NK-92 (cell line): ENCODE data around the gene CCNA2.

Experiments used
- DNase-seq: peaks from one replicate; lab custom pipeline; 2025; ENCODE audit not compliant: unreplicated experiment; lab: John Stamatoyannopoulos, UW

The CCNA2 gene

DNA sequence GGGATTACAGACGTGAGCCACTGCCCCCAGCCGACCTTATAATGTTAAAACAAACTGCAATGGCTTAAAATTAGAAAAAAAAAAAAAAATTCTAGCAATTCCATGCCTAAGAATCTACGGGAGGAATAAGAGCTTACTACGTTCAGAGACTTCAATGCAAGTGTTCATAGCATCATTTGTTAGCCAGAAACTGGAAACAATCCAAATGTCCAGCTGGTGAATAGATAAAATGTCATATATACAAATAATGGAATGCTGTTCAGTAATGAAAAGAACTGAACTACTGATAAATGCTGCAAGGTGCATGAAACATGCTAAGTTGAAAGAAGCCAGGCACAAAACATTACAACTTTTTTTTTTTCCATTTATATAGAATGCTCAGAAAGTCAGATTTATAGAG is 17.3 kb downstream of the CCNA2 start:
- no peak for DNase-seq

DNA sequence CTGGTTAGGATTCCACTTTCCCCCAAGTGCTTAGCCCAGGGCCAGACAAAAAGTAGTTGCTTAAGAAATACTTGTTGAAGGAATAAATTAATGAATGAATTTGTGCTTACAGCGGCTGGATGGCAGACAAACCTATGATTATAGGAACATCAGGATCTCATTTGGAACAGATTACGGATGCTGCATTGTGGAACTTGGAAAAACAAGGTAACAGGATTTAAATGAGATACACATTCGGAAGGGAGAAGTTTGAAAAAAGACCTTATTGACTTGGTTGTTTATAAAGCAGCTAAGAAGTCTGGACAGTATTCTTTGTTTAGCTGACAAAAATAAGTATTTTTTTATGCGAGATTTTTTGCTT is 22.0 kb downstream of the CCNA2 start:
- no peak for DNase-seq

DNA sequence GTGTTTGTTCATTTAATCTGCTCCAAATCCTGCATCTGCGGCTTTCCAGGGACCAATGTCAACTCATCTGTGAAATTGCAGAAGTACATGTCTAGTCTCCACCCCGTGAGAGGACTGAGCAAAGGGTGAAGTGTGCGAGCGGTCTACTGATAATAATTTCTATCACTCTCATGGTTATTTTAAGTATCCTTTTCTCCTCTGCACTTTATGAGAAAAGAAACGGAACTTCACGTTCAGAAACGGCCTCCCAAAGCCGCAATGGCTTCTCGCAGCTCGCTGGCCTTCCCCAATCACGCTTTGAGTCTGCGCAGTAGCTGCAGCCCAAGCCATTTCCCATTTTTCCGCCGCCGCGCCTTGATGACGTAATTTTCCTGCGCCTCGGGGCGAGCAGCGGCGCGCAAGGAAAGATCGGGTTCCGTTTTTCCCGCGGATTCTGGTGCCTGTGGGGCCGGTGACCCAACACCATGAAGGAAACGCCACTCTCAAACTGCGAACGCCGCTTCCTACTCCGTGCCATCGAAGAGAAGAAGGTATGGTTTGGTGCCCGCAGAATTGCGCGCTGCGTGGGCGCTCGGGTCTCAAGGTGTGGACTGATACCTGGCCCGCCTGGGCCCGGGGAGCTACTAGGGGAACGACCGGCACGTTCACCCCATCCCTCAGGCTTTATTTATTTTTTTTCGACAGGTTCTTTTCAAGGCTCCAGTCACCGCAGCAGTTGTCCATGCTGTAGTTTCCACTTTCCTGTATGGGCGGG is 22.5 kb downstream of the CCNA2 start, which contains the start of gene EXOSC9:
Gene EXOSC9 (plus strand): TSS at position 363 of the 754 bp plus-strand sequence. CDS start 102 bp downstream, at position 465.
- peak; percentile 56 for DNase-seq

DNA sequence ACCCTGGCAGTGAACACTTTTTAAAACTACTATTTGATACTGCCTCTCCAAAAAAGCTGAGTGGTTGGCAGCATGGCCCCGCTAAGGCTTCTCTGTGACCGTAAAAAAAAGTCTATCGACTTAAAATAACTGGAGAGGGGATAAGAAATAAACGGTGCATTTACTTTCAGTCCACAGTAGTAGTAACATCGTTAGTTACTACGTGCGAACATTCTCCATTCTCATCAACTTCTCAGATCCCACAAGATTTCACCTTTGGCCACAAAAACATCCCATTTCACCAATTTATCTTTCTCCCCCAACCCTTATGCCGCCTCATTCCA is 23.1 kb downstream of the CCNA2 start:
- DNase-seq = no peak

DNA sequence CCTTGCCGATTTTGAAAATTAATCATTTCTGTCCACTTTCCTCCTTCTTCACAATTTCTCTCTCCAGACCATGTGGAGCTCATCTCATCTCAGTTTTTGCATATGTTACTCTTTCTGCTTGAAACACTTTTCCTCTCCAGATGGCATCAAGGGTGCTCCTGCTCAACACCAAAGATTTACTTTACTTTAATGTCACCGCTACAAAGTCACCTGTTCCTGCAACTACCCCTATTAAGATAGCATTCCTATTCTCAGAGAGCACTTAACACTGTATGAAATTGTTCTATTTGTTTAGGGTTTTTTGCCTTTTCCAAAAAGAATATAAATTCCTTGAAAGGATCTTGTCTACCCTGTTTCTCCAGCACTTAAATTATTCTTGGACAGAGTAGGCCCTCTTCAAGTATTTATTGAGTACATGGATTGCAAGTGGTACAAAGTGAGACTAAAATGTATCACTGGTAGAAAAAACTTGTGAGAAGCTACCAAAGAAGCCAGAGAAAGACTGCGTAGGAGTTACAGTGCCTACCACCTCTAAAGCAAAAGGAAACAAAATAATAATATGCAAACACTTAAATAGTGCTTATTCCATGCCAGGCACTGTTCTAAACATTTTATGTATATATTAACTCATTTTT is 23.7 kb downstream of the CCNA2 start:
- no peak for DNase-seq

DNA sequence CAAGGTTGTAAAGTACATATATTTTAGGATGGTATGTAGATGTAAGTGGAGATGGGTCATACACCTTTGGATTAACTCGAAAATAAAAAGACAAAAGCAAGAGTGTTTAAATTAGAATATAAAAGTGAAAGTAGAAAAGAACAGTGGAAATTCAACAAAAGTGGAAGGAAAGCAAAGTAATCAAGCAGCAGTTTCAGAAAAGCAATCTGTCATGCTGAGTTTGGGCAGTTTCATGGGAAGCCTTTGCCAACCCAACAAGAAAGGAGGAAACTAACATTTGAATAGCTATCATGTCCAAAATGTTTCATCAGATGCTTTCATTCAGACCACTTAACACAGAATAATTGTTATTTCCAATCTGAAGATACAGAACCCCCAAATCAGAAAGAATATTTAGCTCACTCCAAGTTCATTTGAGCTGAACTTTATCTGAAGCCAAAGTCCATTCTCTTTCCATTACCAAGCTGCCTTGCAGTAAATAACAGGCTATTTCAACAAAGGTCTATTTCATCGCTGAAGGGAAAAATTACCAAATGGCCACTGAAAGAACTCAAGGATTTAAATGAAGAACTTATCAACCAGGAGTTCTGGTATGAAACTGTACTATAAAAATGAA is 24.4 kb downstream of the CCNA2 start:
- DNase-seq = no peak

DNA sequence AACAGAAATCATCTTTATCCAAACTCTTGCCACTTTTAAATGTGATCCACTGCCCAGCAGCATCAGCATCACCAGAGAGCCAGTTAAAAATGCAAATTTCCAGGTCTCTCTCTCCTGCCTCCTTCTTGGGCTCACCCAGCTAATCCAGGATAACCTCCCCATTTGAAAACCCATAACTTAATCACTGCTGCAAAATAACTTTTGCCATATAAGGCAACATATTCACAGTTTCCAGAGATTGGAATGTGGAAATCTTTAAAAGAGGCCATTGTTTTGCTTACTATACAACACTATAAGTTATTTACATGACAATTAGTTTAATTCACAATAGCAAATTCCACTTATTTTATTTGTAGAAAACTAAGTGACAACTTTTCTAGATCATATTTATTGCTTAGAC is 27.4 kb downstream of the CCNA2 start:
- DNase-seq = no peak

DNA sequence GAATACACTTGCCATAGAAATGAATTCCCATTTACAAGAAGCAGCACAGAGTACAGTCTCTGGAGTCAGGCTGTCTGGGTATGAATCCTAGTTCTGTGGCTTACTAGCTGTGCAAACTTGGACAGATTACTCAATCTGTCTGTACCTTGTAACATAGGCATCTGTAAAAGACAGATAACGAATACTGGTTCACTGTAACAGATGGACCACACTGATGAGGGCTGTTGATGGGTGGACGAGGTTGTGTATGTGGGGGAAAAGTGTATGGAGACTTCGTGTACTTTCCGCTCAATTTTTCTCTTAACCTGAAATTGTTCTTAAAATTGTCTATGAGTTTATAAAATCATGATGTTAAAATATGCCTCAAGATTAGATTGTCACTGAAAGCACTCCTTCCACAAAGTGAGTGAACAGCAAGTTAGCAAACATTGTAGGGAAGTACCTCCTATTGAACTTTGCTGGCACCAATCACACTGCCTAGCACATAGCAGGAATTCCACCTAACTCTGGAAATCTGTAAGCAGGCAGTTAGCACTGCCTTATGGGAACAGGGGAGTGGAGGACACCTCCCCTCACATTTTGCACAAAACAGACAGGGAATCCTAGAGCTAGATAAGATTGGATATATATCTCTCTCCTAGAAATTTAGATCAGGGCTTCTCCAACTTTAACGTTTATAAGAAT is 29.0 kb downstream of the CCNA2 start:
- DNase-seq = no peak

DNA sequence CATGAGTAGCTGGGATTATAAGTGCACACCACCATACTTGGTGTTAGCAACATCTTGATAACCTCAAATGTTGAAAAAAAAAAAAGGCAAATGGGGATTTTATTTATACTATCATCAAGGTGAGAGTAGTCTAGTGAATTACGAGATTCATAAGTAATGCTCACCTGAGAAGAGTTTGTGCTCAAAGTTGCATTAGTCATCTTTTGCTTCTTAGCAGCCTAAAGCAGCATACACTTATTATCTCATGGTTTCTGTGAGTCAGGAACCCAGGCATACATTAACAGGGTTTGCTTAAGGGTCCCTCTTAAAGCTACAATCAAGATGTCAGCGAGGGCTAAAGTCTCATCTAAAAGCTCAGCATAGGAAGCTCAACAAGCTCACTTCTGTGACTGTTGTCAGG is 30.7 kb downstream of the CCNA2 start:
- DNase-seq = no peak

DNA sequence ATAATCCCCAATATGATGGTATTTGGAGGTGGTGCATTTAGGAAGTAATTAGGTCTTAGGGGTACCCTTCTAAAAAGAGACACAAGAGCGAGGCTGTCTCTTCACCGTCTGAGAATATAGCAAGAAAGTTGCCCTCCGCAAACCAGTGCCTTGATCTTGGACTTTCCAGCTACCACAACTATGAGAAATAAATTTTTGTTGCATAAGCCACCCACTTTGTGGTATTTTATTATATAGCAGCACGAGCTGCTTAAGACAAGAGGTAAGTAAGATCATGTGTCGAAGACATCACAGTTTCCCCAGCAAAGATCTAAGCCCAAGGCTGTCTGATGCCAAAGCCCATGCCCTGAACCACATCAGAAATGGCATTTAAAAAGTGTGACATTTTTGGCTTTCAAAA is 32.2 kb downstream of the CCNA2 start:
- DNase-seq = no peak

DNA sequence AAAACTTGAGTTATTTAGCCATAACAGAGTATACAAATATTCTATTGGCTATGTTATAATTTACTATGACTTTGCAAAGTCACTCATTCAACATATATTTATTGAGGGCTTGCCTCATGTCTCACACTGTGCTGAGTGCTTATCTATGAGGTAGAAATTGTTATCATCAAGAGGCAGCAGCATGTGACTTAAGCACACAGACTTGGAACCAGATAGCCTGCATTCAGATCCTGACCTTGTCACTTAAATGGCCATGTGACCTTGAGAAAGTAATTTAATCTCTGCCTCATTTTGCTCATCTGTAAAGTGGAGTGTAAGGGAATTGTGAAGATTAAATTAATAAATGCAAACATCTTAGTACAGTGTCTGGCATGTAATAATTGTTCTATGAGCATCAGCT is 32.7 kb downstream of the CCNA2 start:
- no peak for DNase-seq

DNA sequence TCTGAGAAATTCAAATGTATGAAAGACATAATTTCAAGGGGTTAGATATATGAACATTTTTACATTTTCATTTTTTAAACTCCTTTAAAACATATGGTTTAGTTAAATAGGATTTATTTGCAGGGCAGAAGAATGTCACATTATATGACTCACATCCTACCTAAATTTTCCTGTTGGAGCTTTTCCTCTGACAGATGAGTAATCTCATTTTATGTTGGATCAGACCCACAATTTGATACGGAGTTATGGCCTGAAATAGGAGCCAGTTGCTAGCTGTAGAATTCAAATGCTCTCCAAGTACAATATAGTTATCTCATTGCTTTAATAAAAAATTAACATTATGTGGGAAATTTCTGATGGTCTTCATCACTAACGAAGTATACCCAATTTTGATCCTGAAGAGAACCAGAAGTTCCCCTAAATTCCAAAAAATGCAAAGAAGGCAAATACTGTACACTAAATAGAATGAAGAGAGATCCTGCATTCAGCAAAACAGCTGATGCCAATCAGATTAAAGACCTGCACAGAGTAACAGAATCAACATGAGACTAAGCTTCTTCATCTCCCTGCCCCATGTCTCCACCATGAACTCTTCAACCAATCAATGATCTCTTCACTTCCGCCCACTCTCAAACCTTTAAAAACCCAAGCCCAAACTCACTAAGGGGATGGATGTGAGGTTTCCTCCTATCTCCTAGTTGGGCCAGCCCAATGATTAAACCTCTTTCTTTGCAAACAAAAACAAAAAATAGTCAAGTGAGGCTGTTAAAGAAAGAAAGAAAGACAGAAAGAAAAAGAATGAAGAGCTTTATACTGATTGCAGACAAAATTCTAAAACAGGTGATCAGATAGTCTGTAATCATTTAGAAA is 33.5 kb downstream of the CCNA2 start:
- DNase-seq = no peak

DNA sequence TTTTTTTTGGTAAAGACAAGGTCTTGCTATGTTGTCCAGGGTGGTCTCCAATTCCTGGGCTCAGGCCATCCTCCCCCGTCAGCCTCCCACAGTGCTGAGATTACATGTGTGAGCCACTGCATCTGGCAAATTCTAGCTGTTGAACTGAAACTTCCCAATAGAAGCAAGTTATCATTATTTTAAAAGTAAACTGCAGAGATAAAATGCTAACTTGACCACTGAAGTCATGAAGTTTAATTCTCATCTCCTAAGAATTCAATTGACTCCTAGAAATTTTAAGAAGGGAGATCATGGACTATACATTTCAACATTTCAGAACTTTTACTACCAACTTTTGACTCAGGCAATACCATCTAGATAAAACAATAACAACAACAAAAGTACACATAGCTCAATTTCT is 34.2 kb downstream of the CCNA2 start:
- DNase-seq = no peak

DNA sequence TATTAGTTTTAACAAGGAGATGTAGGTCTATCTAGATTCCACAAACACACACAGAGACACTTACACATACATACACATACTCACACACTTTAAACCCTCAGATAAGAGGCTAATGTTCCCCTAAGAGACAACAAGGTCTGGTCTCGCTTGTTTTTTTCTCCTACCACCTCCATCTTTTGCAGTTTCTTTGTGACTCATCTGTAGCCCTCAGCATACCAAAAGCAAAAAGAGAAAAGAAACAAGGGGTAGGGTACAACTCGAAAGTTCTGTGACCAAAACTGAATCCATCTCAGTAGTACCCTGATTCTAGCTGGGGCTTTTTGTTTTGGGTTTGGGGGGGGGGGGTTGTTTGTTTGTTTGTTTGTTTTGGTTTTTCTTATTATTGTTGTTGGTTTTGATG is 34.8 kb downstream of the CCNA2 start:
- DNase-seq = no peak

DNA sequence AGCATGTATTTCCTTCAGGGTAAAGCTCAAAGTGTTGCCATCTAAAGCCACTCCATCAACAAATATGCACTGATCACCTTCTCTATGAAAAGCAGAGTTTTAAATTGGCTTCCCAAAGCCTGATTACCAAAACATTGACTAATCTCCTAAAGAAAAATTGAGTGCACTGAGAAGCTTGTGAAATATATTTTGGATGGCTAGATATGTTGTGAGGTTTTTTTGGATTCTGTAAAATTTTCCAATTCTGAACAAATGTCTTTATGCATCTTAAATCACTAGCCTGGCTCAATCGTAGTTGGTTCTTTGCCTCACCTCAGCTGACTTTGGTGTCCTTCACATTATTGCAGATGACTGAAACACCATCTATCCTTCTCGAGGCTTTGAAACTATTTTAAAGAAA is 37.5 kb downstream of the CCNA2 start:
- no peak for DNase-seq

DNA sequence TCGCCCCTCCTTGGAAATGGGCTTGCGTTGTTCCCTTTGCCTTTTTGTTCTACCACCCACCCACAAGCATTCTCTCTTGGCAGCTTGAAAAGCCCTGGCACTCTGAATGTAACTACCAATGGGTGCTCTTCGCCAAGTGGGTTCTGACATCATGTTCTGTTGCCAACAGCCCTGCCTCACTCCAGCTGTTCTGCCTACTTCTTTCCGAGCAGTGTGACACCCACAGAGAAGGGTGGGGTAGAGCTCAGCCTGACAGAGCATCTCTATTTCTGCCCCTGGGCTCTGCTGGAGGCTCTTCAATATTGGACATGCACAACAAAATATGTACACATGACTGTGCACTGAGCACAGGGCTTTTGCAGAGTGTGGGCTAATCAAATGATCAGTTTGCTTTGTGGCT is 38.2 kb downstream of the CCNA2 start:
- no peak for DNase-seq

DNA sequence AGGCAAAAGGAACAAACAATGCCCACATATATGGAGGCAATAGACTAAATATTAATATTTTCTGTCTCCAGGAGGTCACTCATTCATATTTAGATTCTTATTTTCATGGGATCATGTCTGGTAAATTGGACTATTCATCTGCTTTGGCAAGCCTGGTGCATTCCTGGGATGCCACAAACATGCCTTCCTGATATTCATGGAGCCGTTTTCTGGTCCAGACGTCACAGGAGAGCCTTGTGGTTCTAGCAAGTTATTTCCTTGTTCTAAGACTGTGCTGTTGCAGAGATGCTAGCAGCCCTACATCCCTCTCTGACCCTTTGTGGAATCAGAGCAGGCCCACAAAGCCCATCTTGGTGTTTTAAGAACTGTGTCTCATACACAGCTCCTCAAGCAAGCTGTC is 38.7 kb downstream of the CCNA2 start:
- no peak for DNase-seq

DNA sequence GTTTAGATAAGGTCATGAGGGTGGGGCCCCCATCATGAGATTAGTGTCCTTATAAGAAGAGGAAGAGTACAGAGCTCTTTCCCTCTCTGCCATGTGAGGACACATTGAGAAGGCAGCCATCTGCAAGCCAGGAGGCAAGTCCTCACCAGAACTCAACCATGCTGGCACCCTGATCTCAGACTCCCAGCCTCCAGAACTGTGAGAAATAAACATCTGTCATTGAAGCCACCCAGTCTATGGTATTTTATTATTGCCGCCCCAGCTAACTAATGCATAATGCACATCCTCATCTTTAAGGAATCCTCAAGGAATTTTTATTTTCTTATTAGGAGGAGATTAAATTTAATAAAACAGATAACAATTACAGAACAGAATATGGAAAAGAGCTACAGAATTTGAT is 39.3 kb downstream of the CCNA2 start:
- no peak for DNase-seq

DNA sequence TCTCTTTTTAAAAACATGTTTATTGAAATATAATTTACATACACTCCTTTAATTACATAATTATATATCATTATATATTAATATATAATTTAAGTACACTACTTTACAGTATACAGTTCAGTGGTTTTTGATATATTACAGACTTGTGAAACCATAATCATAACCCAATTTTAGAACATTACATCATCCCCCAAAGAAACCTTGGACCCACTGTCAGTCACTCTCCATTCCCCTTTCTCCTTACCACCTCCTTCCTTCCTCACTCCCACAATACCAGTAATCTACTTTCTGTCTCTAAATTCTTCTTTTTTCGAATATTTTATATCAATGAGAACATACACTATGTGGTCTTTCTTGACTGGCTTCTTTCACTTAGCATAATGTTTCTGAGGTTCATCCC is 40.5 kb downstream of the CCNA2 start:
- no peak for DNase-seq

DNA sequence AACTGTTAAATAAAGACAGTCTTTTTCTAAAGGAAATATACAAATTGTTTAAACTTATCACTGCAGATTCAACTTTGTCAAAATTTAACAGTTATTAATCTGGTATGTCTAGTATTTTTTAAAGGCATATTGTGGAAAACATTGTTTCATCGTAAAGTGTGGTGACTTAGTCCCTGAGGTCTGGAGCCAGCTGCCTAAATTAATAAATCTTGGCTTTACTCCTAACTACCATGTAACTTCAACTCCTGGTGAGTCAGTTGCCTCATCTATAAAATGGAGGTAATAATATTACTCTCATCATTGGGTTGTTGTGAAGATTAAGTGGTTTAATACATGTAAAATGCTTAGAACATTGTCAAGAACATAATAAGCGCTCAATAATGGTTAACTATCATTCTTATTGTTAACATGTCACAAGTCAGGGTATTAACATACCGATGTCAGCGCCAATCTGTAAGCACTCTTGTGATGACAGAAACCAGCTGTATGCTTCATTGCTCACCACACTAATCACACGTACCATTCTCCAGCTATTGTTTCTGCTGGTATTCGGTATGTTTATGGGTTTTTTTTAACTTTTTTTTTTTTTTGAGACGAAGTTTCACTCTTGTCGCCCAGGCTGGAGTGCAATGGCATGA is 44.6 kb downstream of the CCNA2 start:
- no peak for DNase-seq

DNA sequence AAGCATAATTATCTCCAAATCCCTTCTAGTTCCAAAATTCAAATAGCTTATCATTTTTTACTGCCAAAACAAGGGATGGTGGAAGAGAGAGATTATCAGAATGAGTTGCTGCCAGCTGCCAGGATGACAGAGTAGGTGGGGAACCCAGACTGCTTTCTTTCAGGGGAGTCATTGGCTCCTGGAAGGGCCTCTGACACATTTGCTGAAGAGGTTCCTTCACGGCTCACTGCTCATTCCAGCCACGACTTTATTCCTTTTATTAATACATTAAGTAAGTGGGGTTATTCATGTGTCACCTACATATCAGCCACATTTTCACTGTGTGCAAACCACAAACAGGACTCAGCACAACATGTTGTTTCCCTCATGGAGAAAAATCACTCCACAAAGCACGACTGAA is 46.1 kb downstream of the CCNA2 start:
- DNase-seq = no peak
